ENCODE measurements around the gene XRCC4.

The XRCC4 gene

DNA sequence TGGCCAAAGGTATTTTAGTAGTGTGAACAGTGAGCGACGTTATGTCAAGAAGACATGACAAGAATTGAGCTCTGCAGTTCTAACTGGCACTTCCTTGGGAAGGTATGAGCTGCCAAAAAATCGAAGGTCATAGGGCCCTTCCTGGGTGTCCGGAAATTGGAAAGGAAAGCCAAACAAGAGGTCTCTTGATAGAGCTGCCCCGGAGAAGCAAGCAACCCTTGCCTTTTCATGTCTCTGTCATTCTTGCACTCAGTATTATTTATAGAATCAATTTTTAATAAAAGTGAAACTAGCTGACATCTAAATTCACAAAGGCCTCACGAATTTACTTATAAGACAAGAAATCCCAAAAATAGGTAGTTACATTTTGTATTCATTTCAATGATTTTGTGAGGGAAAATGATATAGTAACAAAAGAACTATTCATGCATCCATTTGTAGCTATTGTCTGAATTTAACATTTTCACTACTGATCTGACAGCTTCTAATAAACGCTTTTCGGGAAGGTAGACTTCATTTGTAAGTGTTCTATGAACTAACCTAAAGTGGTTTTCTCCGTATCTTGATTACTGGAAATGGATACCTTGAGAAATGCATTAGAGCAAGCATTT is 280.4 kb downstream of the XRCC4 start:
- no peak for DNase-seq

DNA sequence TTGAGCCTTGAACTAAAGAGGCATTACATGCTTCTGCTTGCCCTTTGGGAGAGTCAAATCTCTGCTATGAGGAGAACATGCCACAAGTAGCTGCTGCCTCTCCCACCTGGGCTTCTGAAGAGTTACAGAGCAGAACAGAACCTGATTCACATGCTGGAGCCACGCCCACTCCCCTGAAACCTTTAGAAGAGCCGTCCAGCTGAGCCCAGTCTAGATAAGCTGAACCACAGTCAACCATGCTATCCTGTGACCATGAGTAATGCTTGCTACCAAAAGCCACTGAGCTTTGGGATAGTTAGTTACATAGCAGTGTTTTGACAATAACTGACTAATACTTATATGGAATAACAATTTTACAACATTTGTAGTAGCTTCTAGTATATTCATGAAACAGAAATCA is 283.2 kb downstream of the XRCC4 start:
- no peak for DNase-seq

DNA sequence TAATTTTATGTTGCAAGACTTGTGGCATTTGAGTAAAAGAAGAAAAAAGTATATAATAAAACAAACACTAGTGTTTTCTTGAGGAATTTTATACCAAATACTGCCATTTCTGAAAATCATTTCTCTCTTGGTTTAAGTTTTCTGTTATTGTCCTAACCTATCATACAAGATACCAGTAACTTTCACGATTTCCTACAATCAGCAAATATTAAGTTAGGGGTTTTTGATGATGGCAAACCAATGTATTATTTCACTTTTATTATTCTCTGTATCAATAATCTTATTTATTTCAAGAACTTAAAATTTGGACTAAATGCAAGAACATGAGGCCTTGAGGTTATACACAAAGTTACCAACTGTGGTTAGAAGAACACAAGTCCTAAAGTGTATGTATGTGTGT is 285.2 kb downstream of the XRCC4 start:
- DNase-seq, result no peak

- DNase-seq, result no peak
Measured at GRCh38 chr5:83363111-83363885, 286.0 kb downstream of the XRCC4 start.

DNA sequence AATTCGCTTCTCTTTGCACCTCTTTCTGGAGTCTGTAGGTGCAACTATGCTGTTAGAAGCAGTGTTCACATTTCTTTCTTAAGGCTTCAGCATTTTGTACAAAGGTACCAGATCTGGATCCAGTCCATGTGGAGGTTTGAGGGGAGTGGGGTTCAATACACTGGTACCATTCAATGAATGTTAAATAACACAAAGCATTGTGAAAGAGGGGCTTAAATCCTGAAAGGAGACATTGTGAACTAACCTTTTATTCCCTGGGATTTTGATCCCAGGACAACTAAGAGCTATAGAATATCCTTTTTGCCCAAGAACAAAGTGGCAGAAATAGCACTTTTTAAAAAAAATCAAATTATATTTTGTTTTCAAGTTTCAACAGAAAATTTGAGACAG is 286.5 kb downstream of the XRCC4 start:
- no peak for DNase-seq

DNA sequence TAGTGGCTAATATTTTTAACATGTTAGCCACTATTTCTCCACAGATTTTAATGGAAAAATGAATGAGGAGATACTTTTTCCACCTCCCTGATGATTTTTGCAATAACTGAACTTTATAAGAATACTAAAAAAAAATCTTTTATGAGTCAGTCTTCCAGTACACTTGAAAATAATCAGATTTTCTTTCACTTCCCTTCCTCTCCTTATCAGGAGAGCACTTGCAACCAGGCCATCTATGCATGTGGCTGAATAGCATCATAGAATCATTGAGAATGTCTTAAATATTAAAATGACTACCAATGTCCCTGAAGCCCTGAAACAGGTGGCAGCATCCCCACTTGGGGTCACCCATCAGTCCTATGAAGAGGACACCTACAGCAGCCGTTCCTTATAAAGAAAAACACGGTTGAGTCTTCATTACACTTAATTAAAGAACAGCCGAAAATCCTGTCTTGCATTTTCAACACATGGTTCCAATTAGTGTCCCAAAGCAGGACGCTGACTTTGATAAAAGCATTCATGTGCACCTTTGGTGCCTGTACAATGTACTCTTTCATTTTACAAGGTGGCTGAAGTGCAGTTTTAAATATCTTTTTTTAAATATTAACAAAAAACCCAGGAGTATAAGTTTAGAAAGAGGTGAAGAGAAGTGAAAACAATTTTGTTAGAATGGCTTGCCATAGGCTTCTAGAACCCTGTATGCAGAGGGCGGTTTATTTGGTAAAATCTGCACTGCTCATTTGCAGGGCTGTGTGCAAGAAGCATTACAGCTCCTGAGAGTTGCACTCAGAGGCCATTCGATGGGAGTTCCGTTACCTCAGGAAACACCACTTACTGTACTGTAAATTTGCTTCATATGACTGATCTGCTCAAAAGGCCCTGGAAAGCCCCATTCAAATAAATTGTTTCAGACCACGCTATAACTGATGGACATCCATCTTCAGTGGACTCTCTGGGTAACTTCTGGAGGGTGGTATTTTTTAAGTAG is 287.3 kb downstream of the XRCC4 start:
- DNase-seq, result no peak

DNA sequence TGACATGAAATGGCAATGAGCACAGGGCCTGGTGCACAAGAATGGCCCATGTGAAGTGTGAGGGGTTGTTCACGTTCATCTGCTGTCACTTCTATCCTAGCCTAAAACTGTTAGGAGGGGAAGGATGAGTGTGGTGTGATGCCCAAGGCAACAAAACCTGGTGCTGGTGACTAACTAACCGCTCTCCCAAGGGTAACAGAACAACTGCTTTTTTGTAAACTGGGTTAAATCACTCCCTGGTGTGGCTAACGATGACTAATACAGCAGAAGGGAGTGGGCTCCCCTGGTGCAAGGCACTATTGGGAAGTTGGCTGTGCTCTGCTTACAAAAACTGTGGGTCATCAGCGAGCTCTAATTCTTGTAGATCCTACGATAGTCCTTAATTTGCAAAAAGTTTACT is 291.0 kb downstream of the XRCC4 start:
- DNase-seq, result no peak

DNA sequence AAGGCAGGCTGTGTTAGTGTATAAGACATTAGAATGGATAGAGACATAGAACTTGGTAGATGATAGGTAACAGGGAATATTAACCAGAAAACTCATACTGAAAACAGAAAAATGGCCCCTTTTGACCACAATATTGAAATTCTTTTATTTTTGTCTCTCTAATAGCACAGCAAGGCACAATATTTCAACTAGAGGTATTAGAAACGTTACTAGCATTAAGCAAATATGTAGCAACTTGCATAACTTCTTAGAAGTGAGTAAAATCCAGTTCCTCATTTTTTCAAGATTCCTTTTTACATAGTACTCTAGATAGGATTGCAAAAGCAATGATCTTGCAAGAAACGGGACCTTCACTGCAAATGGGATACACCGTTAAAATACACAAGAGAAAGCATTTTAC is 291.5 kb downstream of the XRCC4 start:
- DNase-seq, result no peak

DNA sequence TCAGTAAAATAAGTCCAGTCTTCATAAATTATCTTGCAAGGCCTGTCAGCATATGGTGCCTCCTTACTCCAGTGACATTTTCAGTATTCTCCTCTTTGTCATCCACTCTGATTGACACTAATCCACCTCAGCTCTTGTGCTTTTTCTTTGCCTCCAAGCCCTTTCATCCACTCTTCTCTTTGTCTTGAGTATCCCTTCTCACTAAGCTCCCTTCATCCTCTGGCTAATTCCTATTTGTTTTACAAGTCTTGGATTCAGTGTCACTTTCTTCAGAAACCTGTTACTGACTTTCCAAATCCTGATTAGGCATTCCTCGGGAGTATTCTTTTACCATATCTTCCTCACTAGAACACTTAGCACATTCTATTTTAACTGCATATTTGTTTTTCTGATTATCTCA is 293.6 kb downstream of the XRCC4 start:
- no peak for DNase-seq

- DNase-seq, result no peak
Measured at GRCh38 chr5:83371726-83372125, 294.4 kb downstream of the XRCC4 start.

- DNase-seq, result no peak
Measured at GRCh38 chr5:83374547-83374946, 297.2 kb downstream of the XRCC4 start.

- DNase-seq, result no peak
Measured at GRCh38 chr5:83375049-83375745, 297.9 kb downstream of the XRCC4 start.

- no peak for DNase-seq
Measured at GRCh38 chr5:83376461-83376860, 299.1 kb downstream of the XRCC4 start.

DNA sequence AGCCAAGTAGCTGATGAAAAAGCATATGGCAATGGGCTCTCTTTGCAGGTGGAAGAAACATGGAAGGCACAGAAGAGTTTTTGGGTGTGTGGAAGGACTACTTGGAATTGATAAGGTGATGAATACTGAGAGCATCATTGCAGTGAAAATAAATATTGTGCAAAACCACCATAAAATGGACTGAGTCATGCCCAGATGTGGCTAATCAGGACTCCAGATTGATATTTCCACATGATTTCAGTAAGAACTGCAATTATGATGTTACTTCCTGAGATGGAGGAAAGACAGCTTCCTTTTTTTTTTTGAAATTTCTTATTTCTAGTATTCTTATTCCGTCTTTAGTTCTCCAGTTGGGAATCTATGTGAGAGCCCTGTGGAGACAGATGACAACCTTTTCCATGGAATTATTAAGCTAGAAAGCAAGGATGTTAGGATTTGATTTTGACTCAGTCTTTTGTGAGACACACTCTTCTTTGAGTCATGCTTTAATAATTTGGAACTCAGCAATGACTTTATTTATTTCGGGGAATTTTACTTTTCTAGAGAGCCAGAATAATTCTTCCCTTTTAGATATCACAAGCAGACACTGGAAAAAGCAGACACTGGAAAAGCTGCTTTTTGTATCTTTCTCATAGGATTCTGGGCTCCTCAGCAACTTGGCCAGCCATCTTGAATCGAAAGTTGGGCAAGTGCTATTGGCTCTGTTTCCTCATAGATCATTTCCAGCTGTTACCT is 300.0 kb downstream of the XRCC4 start:
- DNase-seq, result no peak

DNA sequence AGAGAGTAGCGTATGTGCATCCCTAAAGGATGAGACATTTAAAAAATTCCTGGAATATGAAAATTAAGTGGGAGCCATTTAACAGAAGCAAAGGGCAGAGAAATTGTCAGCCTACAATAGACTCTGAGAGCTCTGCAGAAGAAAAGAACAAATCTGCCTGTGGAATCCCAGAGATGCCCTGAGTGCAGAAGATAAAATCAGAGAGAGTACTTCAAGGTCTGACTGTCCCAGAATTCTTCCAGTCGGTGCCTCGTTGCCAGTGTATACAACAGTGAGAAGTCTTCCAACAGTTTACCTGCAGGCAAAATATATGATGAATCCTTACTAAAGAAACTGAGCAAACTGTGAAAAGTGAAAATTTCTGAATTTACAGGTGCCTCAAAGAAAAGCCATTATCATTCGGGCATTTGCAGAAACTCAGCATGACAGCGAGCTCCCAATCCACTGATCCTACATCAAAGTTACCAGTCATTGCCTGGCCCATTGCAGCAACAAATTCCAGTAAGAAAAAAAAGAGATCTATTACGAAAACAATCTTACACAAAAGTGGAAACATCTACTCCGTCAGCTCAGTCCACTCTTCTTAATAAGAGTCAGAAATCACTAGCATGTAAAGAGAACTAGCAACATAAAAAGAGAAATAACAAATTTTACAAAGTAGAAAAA is 301.4 kb downstream of the XRCC4 start:
- DNase-seq, result no peak

DNA sequence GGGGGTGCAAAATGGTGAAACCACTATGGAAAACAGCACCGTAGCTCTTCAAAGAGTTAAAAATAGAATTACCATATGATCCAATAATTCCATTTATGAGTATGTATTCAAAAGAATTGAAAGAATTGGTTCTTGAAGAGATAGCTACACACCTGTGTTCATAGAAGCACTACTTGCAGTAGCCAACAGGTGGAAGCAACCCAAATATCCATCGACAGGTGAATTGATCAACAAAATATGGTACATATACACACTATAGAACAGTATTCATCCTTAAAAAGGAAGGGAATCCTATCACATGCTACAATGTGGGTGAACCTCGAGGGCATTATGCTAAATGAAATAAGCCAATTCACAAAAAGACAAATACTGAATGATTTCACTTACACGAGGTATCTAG is 308.5 kb downstream of the XRCC4 start:
- DNase-seq, result no peak

DNA sequence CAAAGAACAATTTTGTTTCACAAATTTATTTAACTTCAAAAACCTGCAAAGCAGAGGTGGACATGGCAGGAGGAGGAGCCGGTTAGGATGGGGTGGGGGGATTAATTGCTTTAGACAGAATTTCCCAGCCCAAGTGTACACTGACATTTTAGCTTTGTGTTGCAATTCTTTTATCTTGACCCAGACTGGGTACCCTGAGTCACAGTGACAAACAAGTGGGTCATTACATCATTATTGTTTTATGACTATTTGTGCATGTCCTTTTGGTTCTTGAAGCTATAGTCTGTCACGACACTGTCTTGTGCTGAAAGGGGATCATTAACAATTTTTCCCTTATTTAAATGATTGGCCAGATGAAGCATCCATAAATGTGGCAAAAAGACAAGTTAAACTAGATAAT is 309.7 kb downstream of the XRCC4 start:
- no peak for DNase-seq

DNA sequence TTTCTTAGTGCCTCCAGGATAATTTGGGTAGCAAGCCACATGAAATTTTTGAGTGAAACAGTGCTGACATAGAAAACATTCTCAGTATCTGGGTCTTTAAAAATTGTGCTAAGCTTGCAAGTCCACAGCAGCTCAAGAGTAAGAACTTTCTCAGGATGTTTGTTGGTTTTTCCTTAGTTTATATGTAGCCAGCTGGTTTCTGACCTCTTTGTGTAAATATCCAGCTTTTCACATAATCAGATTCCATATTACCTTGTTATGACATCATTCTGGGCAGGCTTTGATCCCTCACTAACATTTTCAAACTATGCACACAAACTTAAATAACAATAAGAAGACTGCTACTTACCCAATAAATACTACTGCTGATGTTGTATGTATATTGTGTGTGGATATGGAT is 311.3 kb downstream of the XRCC4 start:
- DNase-seq, result no peak

- DNase-seq, result no peak
Measured at GRCh38 chr5:83392766-83393503, 315.6 kb downstream of the XRCC4 start.

DNA sequence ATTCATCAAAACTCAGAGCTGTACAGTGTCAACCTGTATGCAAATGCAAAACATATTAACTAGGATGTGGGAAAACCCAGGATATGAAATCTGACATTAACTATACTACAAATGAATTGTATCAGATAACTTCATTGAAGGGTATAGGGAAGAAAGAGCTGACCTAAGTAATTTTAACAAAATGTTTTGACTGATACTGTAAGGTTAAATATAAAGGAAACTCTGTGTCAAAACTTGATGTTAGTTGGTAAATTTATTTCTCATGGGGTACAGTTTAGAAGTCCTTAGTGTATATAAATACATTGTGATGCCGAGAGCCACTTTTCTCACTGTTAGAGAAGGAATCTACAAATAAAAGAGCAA is 316.1 kb downstream of the XRCC4 start:
- DNase-seq, result no peak

DNA sequence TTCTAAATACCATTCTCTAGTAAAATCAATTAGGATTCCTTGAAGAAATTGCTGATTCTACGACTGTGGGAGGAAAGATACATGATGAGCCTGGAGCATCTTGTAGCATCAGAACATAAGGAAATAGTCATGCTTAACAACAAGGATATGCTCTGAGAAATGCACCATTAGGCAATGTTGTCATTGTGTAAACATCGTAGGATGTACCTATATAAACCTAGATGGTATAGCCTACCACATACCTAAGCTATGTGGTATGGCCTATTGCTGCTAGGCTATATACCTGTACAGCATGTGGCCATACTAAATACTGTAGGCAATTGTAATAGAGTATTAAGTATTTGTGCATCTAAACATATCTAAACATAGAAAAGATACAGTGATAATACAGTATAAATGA is 316.8 kb downstream of the XRCC4 start:
- no peak for DNase-seq
